Suprapubic skin (tissue), 3 donors: Measurements from ENCODE around the gene CCDC50.

Experiments used
- POLR2A ChIP-seq, 2 donors: fragments of 450-650 bp; IDR thresholded peaks; one replicate each; pipeline ENCODE4 v1.6.1; 2017; ENCODE audit warnings: antibody characterized with exemption in 2 of 2, mild to moderate bottlenecking in 2 of 2, moderate library complexity in 2 of 2
- TF ChIP-seq, protein P1 (sequence below), 2 donors: fragments of 200-600 bp in 1 of 2; fragments of 450-650 bp in 1 of 2; sonication (generic) in 1 of 2; IDR thresholded peaks; one replicate each; pipeline ENCODE4 v1.5.1; 2016 to 2019; ENCODE audit warnings: antibody characterized with exemption in 2 of 2, mild to moderate bottlenecking in 1 of 2, moderate library complexity in 1 of 2

DNA sequence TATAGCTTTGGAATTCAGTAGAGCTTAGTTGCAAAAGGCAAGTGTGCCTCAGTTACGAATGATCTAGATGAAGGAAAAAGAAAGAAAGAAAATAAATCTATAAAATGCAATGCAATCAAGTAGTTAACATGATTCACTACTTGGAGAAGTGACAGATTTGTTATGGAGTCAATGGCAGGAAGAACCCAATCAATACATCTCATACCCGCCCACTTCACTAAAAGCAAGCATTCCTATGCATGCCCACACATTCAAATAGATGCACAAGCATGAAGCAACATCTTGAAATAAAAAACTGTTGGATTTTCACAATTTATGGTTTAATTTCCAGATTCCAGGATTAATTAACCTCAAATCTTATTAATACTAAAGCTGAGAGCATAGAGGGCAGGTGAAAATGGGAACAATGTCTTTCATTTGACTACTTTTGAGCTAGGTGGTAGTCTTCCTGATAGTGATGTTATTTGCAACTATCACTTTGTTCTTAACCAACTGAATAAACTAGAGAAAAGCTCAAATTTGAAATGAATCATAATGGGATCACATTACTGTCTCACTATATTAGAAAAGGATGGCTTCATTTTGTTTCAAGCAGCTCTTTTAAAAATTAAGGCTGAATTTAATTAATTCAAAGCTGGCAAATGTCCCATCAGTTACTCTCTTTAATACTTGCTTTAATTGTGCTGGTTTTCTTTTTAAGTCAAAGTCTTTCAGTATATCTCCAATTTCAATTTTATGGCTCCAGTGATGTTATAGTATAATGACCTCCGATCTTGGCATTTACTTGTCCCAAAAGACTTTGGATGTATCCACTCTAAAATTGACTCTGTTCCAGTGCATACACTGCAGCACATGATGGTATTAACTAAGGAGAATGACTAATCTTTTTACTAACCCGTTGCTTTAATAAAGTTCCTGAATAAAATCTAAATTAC, 46.7 kb upstream of the CCDC50 start:
- TF ChIP-seq, protein P1, sequence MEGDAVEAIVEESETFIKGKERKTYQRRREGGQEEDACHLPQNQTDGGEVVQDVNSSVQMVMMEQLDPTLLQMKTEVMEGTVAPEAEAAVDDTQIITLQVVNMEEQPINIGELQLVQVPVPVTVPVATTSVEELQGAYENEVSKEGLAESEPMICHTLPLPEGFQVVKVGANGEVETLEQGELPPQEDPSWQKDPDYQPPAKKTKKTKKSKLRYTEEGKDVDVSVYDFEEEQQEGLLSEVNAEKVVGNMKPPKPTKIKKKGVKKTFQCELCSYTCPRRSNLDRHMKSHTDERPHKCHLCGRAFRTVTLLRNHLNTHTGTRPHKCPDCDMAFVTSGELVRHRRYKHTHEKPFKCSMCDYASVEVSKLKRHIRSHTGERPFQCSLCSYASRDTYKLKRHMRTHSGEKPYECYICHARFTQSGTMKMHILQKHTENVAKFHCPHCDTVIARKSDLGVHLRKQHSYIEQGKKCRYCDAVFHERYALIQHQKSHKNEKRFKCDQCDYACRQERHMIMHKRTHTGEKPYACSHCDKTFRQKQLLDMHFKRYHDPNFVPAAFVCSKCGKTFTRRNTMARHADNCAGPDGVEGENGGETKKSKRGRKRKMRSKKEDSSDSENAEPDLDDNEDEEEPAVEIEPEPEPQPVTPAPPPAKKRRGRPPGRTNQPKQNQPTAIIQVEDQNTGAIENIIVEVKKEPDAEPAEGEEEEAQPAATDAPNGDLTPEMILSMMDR (IDR thresholded peaks at IDR 0.05) = no peak
- no peak for TF ChIP-seq POLR2A (IDR thresholded peaks at IDR 0.05)
